Neural cell (in vitro differentiated cells): ENCODE measurements around the gene CPVL. TPM values are rescaled to one million over a fixed set of nuclear protein-coding genes. Genes with fewer than 3 reads are reported as not detected.

Experiments
- H2AFZ ChIP-seq: fragments of 200-600, 300-800 bp; sonication (generic), shearing (Covaris generic); 2 replicates; pipeline ENCODE4 v1.6.0; 2014; ENCODE audit warnings: low read depth, mild to moderate bottlenecking, antibody characterized with exemption, low read length, moderate library complexity
- H3F3A ChIP-seq: fragments of 200-600 bp; shearing (Covaris generic); 2 replicates; pipeline ENCODE4 v1.6.1; 2016; ENCODE audit warnings: mild to moderate bottlenecking, moderate library complexity, mixed read lengths, antibody characterized with exemption, low read length; ENCODE audit not compliant: insufficient read depth, poor library complexity, severe bottlenecking
- H3K27ac ChIP-seq: fragments of 200-600, 300-800 bp; sonication (generic), shearing (Covaris generic); 2 replicates; pipeline ENCODE4 v1.5.1; 2014; ENCODE audit warnings: mild to moderate bottlenecking, low read length, moderate library complexity
- H3K27me3 ChIP-seq: fragments of 300-800, 200-600 bp; sonication (generic), shearing (Covaris generic); 2 replicates; pipeline ENCODE4 v1.6.0; 2014; ENCODE audit warnings: mild to moderate bottlenecking, low read depth, low read length, moderate library complexity; ENCODE audit not compliant: insufficient read depth
- H3K36me3 ChIP-seq: fragments of 300-800, 200-600 bp; sonication (generic), shearing (Covaris generic); 2 replicates; pipeline ENCODE4 v1.5.1; 2014; ENCODE audit warnings: mild to moderate bottlenecking, antibody characterized with exemption, low read length, moderate library complexity; ENCODE audit not compliant: insufficient read depth
- H3K4me2 ChIP-seq: fragments of 300-800, 200-600 bp; sonication (generic), shearing (Covaris generic); 2 replicates; pipeline ENCODE4 v1.6.0; 2014; ENCODE audit warnings: mild to moderate bottlenecking, low read length
- H3K4me3 ChIP-seq: fragments of 300-800, 200-600 bp; sonication (generic), shearing (Covaris generic); 2 replicates; pipeline ENCODE4 v1.5.1; 2014; ENCODE audit warnings: mild to moderate bottlenecking, low read length, moderate library complexity
- H3K79me2 ChIP-seq: fragments of 200-600 bp; shearing (Covaris generic); replicated peaks from 2 replicates; pipeline ENCODE4 v1.6.0; 2014; ENCODE audit warnings: mild to moderate bottlenecking, low read length, moderate library complexity; ENCODE audit not compliant: insufficient read depth
- H3K9ac ChIP-seq: fragments of 300-800, 200-600 bp; sonication (generic), shearing (Covaris generic); 2 replicates; pipeline ENCODE4 v1.6.1; 2016; ENCODE audit warnings: mild to moderate bottlenecking, low read length, mixed read lengths
- H3K9me2 ChIP-seq: fragments of 200-600 bp; shearing (Covaris generic); 2 replicates; pipeline ENCODE4 v1.6.1; 2016; ENCODE audit warnings: mild to moderate bottlenecking, low read length, mixed read lengths; ENCODE audit not compliant: insufficient read depth
- H3K9me3 ChIP-seq: fragments of 200-600, 300-800 bp; sonication (generic), shearing (Covaris generic); 2 replicates; pipeline ENCODE4 v1.6.1; 2016; ENCODE audit warnings: mild to moderate bottlenecking, mixed run types, low read length, moderate library complexity, mixed read lengths
- H4K20me1 ChIP-seq: fragments of 200-600 bp; shearing (Covaris generic); 2 replicates; pipeline ENCODE4 v1.6.1; 2016; ENCODE audit warnings: mild to moderate bottlenecking, mixed run types; ENCODE audit not compliant: insufficient read depth
- EP300 ChIP-seq: fragments of 450-650 bp; conservative IDR thresholded peaks from 2 replicates; pipeline ENCODE4 v1.6.1; 2014; ENCODE audit warnings: antibody characterized with exemption, mild to moderate bottlenecking, moderate library complexity; ENCODE audit not compliant: poor library complexity, severe bottlenecking
- EZH2 ChIP-seq: fragments of 200-600, 300-800 bp; shearing (Covaris generic), sonication (generic); IDR thresholded peaks from 2 replicates; pipeline ENCODE4 v1.6.1; 2014; ENCODE audit warnings: antibody characterized with exemption, low read length, borderline replicate concordance, mild to moderate bottlenecking; ENCODE audit not compliant: insufficient read depth, poor library complexity, severe bottlenecking
- MXI1 ChIP-seq: fragments of 450-650 bp; conservative IDR thresholded peaks from 2 replicates; pipeline ENCODE4 v1.6.1; 2014; ENCODE audit warnings: antibody characterized with exemption, mild to moderate bottlenecking; ENCODE audit not compliant: poor library complexity, severe bottlenecking
- POLR2AphosphoS5 ChIP-seq: IDR thresholded peaks from 2 replicates; pipeline ENCODE4 v1.6.1; 2012
- RAD21 ChIP-seq: fragments of 450-650 bp; conservative IDR thresholded peaks from 2 replicates; pipeline ENCODE4 v1.6.1; 2014; ENCODE audit warnings: antibody characterized with exemption, mild to moderate bottlenecking, moderate library complexity
- SMC3 ChIP-seq: fragments of 450-650 bp; conservative IDR thresholded peaks from 2 replicates; pipeline ENCODE4 v1.6.1; 2014; ENCODE audit warnings: antibody characterized with exemption, mild to moderate bottlenecking, moderate library complexity; ENCODE audit not compliant: poor library complexity
- TAF1 ChIP-seq: IDR thresholded peaks from 2 replicates; pipeline ENCODE4 v1.6.1; 2012; ENCODE audit warnings: low read depth
- polyA plus RNA-seq: library from polyadenylated mRNA; depleted of rRNA; stranded (reverse); fragments of >200 nt; gene quantifications from 2 replicates; pipeline ENCODE4 v1.2.3, GENCODE V29; 2014
- TF ChIP-seq, protein P1 (sequence below): IDR thresholded peaks from 2 replicates; pipeline ENCODE4 v1.6.1; 2012; ENCODE audit warnings: borderline replicate concordance
- TF ChIP-seq, protein P2 (sequence below): fragments of 450-650 bp; IDR thresholded peaks from 2 replicates; pipeline ENCODE4 v1.5.1; 2014; ENCODE audit warnings: antibody characterized with exemption, mild to moderate bottlenecking, moderate library complexity; ENCODE audit not compliant: poor library complexity, severe bottlenecking

The CPVL gene
- polyA plus RNA-seq, 1 donor from 2014 or later = 13.0 TPM

DNA sequence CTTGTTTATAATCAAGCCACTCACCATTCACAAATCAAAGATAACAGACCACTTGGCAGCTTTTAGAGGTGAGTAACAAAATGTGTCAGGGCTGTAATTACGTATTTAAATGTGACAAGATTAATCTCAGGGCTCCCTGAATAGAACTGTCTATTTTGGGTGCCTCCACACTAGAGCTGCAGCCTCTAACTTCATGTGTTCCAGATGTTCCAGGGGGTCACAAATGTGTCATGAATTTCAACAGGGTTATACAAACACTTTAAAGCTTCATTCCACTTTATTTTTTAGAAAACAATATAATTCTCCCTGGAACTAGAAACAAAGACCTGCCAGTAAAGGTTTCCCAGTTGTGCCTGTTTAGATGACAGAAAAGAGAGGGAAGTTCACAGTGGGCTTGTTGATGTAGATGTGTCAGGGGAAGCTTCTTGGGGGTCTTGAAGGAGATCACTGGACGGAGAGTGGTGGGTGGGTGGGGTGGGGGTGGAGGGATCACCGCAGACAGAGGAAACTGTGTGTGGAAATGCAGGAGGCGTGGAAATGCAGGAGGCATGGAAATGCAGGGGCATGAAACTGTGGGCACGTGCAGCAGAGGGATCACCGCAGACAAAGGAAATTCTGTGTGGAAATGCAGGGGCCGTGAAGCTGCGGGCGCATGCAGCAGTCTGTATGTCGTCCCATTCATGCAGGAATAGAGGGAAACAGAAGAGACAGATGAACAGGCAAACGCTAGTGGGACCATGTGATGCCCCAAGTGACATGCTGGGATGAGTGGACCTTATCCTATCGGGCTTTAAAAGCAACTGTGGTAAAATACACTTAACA, 146.2 kb downstream of the CPVL start:
- TF ChIP-seq MXI1 (no peak), EZH2 (no peak), RAD21 (no peak), TAF1 (no peak), POLR2AphosphoS5 (no peak), EP300 (no peak), SMC3 (no peak)
- TF ChIP-seq, protein P1, sequence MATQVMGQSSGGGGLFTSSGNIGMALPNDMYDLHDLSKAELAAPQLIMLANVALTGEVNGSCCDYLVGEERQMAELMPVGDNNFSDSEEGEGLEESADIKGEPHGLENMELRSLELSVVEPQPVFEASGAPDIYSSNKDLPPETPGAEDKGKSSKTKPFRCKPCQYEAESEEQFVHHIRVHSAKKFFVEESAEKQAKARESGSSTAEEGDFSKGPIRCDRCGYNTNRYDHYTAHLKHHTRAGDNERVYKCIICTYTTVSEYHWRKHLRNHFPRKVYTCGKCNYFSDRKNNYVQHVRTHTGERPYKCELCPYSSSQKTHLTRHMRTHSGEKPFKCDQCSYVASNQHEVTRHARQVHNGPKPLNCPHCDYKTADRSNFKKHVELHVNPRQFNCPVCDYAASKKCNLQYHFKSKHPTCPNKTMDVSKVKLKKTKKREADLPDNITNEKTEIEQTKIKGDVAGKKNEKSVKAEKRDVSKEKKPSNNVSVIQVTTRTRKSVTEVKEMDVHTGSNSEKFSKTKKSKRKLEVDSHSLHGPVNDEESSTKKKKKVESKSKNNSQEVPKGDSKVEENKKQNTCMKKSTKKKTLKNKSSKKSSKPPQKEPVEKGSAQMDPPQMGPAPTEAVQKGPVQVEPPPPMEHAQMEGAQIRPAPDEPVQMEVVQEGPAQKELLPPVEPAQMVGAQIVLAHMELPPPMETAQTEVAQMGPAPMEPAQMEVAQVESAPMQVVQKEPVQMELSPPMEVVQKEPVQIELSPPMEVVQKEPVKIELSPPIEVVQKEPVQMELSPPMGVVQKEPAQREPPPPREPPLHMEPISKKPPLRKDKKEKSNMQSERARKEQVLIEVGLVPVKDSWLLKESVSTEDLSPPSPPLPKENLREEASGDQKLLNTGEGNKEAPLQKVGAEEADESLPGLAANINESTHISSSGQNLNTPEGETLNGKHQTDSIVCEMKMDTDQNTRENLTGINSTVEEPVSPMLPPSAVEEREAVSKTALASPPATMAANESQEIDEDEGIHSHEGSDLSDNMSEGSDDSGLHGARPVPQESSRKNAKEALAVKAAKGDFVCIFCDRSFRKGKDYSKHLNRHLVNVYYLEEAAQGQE = no peak
- TF ChIP-seq, protein P2, sequence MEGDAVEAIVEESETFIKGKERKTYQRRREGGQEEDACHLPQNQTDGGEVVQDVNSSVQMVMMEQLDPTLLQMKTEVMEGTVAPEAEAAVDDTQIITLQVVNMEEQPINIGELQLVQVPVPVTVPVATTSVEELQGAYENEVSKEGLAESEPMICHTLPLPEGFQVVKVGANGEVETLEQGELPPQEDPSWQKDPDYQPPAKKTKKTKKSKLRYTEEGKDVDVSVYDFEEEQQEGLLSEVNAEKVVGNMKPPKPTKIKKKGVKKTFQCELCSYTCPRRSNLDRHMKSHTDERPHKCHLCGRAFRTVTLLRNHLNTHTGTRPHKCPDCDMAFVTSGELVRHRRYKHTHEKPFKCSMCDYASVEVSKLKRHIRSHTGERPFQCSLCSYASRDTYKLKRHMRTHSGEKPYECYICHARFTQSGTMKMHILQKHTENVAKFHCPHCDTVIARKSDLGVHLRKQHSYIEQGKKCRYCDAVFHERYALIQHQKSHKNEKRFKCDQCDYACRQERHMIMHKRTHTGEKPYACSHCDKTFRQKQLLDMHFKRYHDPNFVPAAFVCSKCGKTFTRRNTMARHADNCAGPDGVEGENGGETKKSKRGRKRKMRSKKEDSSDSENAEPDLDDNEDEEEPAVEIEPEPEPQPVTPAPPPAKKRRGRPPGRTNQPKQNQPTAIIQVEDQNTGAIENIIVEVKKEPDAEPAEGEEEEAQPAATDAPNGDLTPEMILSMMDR = no peak
- Histone ChIP-seq H3K9ac (no peak overlapping the region), H3K9me3 (no peaks in the 10 kb centered on the region), H2AFZ (no peak overlapping the region), H3K9me2 (no peaks in the 10 kb centered on the region), H3K79me2 (no peaks in the 10 kb centered on the region), H3K36me3 (no peaks in the 10 kb centered on the region), H3K27ac (no peak overlapping the region), H3K4me2 (no peak overlapping the region), H4K20me1 (no peaks in the 10 kb centered on the region), H3K4me3 (no peak overlapping the region), H3F3A (no peaks in the 10 kb centered on the region), H3K27me3 (no peaks in the 10 kb centered on the region)

DNA sequence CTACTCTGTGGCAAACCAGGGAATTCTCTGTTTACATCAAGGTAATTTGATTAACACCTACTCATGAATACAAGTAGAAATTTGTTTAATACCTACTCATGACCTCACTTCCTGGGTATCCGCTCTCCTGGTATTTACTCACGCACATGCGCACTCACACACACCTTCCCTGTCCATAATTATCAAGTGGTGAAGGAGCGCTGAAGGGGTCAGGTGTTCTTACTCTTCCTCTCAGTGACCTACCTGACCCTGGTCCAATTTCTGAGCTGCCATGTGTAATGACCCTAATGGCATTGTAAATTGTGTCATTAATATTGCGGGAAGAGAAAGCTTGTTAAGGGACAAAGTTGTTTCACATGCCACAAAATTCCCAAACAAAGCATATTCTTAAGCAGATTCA, 146.9 kb downstream of the CPVL start:
- no peak overlapping the region for H3K4me2 ChIP-seq
- TF ChIP-seq SMC3 (no peak), TAF1 (no peak), EP300 (no peak), MXI1 (no peak), EZH2 (no peak), POLR2AphosphoS5 (no peak), RAD21 (no peak)
- TF ChIP-seq, protein P1 = no peak
- TF ChIP-seq, protein P2 = no peak
- no peak overlapping the region for H3K27ac ChIP-seq
- no peak overlapping the region for H2AFZ ChIP-seq
- no peaks in the 10 kb centered on the region for H3K9me2 ChIP-seq
- no peaks in the 10 kb centered on the region for H3K27me3 ChIP-seq
- H3K79me2 ChIP-seq = no peaks in the 10 kb centered on the region
- H3F3A ChIP-seq = no peaks in the 10 kb centered on the region
- no peaks in the 10 kb centered on the region for H3K9me3 ChIP-seq
- no peak overlapping the region for H3K9ac ChIP-seq
- no peak overlapping the region for H3K4me3 ChIP-seq
- H3K36me3 ChIP-seq = no peaks in the 10 kb centered on the region
- H4K20me1 ChIP-seq = no peaks in the 10 kb centered on the region
